Ishikawa (cell line): ENCODE data around the gene LBR.

Experiments used
- CEBPB ChIP-seq: IDR thresholded peaks from 2 replicates; pipeline ENCODE4 v1.6.1; 2012
- CREB1 ChIP-seq: IDR thresholded peaks from 2 replicates; pipeline ENCODE4 v1.6.1; 2012; ENCODE audit warnings: low read depth
- EP300 ChIP-seq: IDR thresholded peaks from 2 replicates; pipeline ENCODE4 v1.6.1; 2012; ENCODE audit warnings: borderline replicate concordance
- FOXM1 ChIP-seq: IDR thresholded peaks from 2 replicates; pipeline ENCODE4 v1.6.1; 2012; ENCODE audit warnings: low read depth, borderline replicate concordance
- NFIC ChIP-seq: IDR thresholded peaks from 2 replicates; pipeline ENCODE4 v1.6.1; 2012
- RAD21 ChIP-seq: IDR thresholded peaks from 2 replicates; pipeline ENCODE4 v1.6.1; 2012; ENCODE audit warnings: low read depth
- TAF1 ChIP-seq: IDR thresholded peaks from 2 replicates; pipeline ENCODE4 v1.6.1; 2012; ENCODE audit warnings: low read depth, mild to moderate bottlenecking
- TCF12 ChIP-seq: IDR thresholded peaks from 2 replicates; pipeline ENCODE4 v1.6.1; 2012; ENCODE audit warnings: low read depth
- TEAD4 ChIP-seq: IDR thresholded peaks from 2 replicates; pipeline ENCODE4 v1.6.1; 2012
- YY1 ChIP-seq: IDR thresholded peaks from 2 replicates; pipeline ENCODE4 v1.6.1; 2012; ENCODE audit warnings: low read depth
- ZBTB7A ChIP-seq: IDR thresholded peaks from 2 replicates; pipeline ENCODE4 v1.6.1; 2012; ENCODE audit warnings: low read depth
- TF ChIP-seq, protein P1 (sequence below): IDR thresholded peaks from 2 replicates; pipeline ENCODE4 v1.6.1; 2012; ENCODE audit warnings: low read depth, mild to moderate bottlenecking
- TF ChIP-seq, protein P2 (sequence below): IDR thresholded peaks from 2 replicates; pipeline ENCODE4 v1.6.1; 2012
- TF ChIP-seq, protein P3 (sequence below): IDR thresholded peaks from 2 replicates; pipeline ENCODE4 v1.6.1; 2012

The LBR gene

DNA sequence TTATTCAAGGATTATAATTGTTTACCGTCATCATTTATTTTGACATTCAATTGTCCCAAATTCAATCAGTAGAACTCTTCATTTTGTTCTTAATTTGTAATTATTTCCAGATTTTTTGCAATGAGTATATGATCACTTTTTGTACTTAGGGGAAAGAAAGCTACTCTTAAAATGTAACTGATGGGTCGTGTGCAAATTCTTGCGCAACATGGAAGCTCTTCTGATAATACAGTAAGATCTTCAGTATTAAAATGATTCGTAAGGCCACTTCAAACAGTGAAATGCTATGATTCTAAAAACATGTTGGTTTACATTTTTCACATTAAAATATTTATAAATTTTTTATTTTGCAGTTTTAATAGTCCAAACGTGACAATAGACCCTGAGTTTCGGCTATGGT, 63.4 kb downstream of the LBR start:
- TF ChIP-seq FOXM1 (no peak), ZBTB7A (no peak), CREB1 (no peak), YY1 (no peak), CEBPB (peak; percentile 77)

DNA sequence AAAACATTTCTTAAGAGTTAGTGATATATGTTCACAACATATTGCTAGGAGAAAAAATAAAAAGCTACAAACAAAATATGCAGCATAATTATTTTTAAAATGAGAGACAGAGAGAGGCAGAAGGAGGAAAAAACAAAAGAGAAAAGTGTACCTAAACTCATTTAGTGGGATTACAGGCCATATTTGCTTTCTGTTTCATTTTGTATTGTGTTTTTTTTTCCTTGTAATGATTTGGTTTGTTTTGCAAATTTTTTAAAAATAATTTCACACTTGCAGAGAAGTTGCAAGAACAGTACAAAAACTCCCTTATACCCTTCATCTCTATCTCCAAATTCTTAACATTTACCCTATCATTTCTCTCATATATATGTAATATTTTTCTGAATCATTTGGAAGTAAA, 65.0 kb downstream of the LBR start:
- TF ChIP-seq RAD21 (no peak), NFIC (no peak)
- TF ChIP-seq, protein P1, sequence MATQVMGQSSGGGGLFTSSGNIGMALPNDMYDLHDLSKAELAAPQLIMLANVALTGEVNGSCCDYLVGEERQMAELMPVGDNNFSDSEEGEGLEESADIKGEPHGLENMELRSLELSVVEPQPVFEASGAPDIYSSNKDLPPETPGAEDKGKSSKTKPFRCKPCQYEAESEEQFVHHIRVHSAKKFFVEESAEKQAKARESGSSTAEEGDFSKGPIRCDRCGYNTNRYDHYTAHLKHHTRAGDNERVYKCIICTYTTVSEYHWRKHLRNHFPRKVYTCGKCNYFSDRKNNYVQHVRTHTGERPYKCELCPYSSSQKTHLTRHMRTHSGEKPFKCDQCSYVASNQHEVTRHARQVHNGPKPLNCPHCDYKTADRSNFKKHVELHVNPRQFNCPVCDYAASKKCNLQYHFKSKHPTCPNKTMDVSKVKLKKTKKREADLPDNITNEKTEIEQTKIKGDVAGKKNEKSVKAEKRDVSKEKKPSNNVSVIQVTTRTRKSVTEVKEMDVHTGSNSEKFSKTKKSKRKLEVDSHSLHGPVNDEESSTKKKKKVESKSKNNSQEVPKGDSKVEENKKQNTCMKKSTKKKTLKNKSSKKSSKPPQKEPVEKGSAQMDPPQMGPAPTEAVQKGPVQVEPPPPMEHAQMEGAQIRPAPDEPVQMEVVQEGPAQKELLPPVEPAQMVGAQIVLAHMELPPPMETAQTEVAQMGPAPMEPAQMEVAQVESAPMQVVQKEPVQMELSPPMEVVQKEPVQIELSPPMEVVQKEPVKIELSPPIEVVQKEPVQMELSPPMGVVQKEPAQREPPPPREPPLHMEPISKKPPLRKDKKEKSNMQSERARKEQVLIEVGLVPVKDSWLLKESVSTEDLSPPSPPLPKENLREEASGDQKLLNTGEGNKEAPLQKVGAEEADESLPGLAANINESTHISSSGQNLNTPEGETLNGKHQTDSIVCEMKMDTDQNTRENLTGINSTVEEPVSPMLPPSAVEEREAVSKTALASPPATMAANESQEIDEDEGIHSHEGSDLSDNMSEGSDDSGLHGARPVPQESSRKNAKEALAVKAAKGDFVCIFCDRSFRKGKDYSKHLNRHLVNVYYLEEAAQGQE: no peak

DNA sequence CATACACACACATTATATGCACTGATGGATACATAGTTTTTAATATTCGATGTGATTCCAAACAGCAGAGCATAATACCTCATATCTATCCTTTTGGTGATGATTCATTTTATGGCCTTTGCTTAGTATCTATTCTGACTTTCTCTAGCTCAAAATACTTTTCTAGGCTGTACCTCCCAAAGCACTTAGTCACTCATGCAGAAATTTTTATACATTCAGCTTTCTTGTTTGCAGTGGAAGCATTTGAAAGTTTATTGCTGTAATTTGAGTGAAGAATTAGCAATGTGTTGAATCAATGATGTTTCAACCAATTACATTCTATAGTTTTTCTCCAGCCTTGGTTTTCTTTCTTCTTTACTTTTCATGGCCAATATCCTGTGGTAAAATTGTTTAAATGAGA, 66.7 kb downstream of the LBR start:
- no peak for TF ChIP-seq NFIC
- TF ChIP-seq CREB1: no peak
- no peak for TF ChIP-seq TCF12
- TF ChIP-seq, protein P1: no peak
- TF ChIP-seq TAF1: no peak
- TF ChIP-seq, protein P2, sequence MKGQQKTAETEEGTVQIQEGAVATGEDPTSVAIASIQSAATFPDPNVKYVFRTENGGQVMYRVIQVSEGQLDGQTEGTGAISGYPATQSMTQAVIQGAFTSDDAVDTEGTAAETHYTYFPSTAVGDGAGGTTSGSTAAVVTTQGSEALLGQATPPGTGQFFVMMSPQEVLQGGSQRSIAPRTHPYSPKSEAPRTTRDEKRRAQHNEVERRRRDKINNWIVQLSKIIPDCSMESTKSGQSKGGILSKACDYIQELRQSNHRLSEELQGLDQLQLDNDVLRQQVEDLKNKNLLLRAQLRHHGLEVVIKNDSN: no peak
- TF ChIP-seq FOXM1: no peak
- TF ChIP-seq YY1: no peak
- TF ChIP-seq, protein P3, sequence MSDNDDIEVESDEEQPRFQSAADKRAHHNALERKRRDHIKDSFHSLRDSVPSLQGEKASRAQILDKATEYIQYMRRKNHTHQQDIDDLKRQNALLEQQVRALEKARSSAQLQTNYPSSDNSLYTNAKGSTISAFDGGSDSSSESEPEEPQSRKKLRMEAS: no peak

DNA sequence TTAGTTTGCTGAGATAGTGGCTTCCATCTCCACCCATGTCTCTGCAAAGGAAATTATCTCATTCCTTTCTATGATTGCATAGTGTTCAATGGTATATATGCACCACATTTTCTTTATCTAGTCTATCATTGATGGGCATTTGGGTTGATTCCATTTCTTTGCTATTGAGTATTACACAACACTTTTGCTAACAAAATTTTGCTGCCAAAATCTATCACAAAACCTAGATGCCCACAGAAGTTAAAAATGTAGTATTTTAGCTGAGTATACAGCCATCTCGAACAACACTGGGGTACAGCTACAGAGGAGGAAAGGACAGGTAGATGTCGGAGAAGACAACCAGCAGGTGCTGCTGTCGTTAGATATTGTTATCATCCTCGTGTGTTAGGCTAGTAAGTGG, 67.7 kb downstream of the LBR start:
- TF ChIP-seq YY1 (no peak), TCF12 (no peak), TAF1 (no peak), RAD21 (no peak), FOXM1 (no peak), EP300 (no peak), TEAD4 (no peak), ZBTB7A (no peak), CREB1 (no peak), NFIC (no peak)
- TF ChIP-seq, protein P1: no peak

DNA sequence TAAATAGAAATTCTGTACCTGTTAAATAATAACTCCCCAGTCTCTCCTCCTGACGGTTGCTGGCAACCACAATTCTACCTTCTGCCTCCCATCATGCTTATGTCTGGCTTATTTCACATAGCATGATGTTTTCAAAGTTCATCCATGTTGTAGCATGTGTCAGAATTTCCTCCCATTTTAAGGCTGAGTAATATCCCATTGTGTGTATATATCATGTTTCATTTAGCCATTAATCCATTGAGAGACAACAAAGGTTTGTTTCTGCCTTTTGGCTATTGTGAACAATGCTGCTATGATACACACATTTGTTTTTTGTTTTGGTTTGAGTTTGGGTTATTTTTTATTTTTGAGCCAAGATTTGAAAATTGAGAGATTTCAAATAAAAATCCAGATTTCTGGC, 72.0 kb downstream of the LBR start:
- TF ChIP-seq TCF12: no peak
- TF ChIP-seq YY1: no peak
- no peak for TF ChIP-seq CEBPB
- TF ChIP-seq TEAD4: no peak
- TF ChIP-seq CREB1: no peak
- TF ChIP-seq, protein P3: no peak
- TF ChIP-seq NFIC: no peak
- TF ChIP-seq ZBTB7A: no peak
- TF ChIP-seq FOXM1: no peak
- TF ChIP-seq, protein P2: no peak
- TF ChIP-seq TAF1: no peak
- TF ChIP-seq, protein P1: no peak
